H9 (cell line): ENCODE measurements around the gene UNK. TPM values are rescaled to one million over a fixed set of nuclear protein-coding genes. Genes with fewer than 3 reads are reported as not detected.

ENCODE experiments used
- DNase-seq: peaks from one replicate; pipeline ENCODE4 v3.0.0-alpha.2; 2017
- H2AFZ ChIP-seq: one replicate; pipeline ENCODE4 v1.6.1; 2013; ENCODE audit warnings: mild to moderate bottlenecking, low read length, control low read depth, moderate library complexity
- H2AK5ac ChIP-seq: 2 replicates; pipeline ENCODE4 v1.6.1; 2013; ENCODE audit warnings: low read length, control low read depth, mixed read lengths; ENCODE audit not compliant: insufficient read length
- H2BK120ac ChIP-seq: one replicate; pipeline ENCODE4 v1.6.1; 2013; ENCODE audit warnings: low read depth, mild to moderate bottlenecking, low read length, control low read depth, inconsistent platforms; ENCODE audit not compliant: poor library complexity, severe bottlenecking
- H2BK12ac ChIP-seq: 2 replicates; pipeline ENCODE4 v1.6.1; 2013; ENCODE audit warnings: low read length, control low read depth, mixed read lengths, low read depth; ENCODE audit not compliant: insufficient read length
- H2BK15ac ChIP-seq: 2 replicates; pipeline ENCODE4 v1.6.1; 2013; ENCODE audit warnings: low read depth, low read length, control low read depth
- H2BK20ac ChIP-seq: one replicate; pipeline ENCODE4 v1.6.1; 2013; ENCODE audit warnings: low read depth, mild to moderate bottlenecking, low read length, control low read depth, inconsistent platforms; ENCODE audit not compliant: poor library complexity, severe bottlenecking
- H2BK5ac ChIP-seq: 2 replicates; pipeline ENCODE4 v1.6.1; 2013; ENCODE audit warnings: low read length, control low read depth, mixed read lengths; ENCODE audit not compliant: insufficient read length
- H3K14ac ChIP-seq: 2 replicates; pipeline ENCODE4 v1.6.1; 2013; ENCODE audit warnings: low read length, control low read depth; ENCODE audit not compliant: insufficient read depth
- H3K18ac ChIP-seq: 2 replicates; pipeline ENCODE4 v1.6.1; 2013; ENCODE audit warnings: low read depth, mild to moderate bottlenecking, mixed read lengths, low read length, control low read depth; ENCODE audit not compliant: insufficient read length
- H3K23ac ChIP-seq: 2 replicates; pipeline ENCODE4 v1.6.1; 2013; ENCODE audit warnings: low read length, control low read depth, mixed read lengths, low read depth; ENCODE audit not compliant: insufficient read length
- H3K23me2 ChIP-seq: 2 replicates; pipeline ENCODE4 v1.6.1; 2013; ENCODE audit warnings: low read depth, mild to moderate bottlenecking, mixed read lengths, low read length, control low read depth; ENCODE audit not compliant: insufficient read length, poor library complexity, severe bottlenecking
- H3K27ac ChIP-seq: 2 replicates; pipeline ENCODE4 v1.5.1; 2013; ENCODE audit warnings: low read length, control low read depth, mixed read lengths, low read depth; ENCODE audit not compliant: insufficient read length
- H3K27me3 ChIP-seq: 2 replicates; pipeline ENCODE4 v1.6.1; 2013; ENCODE audit warnings: low read length, control low read depth, inconsistent platforms; ENCODE audit not compliant: insufficient read depth
- H3K4ac ChIP-seq: 2 replicates; pipeline ENCODE4 v1.6.1; 2013; ENCODE audit warnings: low read depth, mild to moderate bottlenecking, control low read depth, inconsistent platforms, low read length, moderate library complexity
- H3K4me1 ChIP-seq: 2 replicates; pipeline ENCODE4 v1.6.1; 2013; ENCODE audit warnings: low read length, control low read depth, inconsistent platforms; ENCODE audit not compliant: insufficient read depth
- H3K4me2 ChIP-seq: 2 replicates; pipeline ENCODE4 v1.6.1; 2013; ENCODE audit warnings: low read length, control low read depth, mixed read lengths; ENCODE audit not compliant: insufficient read length, insufficient read depth
- H3K56ac ChIP-seq: 2 replicates; pipeline ENCODE4 v1.6.1; 2013; ENCODE audit warnings: low read depth, mild to moderate bottlenecking, mixed read lengths, low read length, control low read depth; ENCODE audit not compliant: insufficient read length
- H3K79me1 ChIP-seq: 2 replicates; pipeline ENCODE4 v1.6.1; 2013; ENCODE audit warnings: low read depth, mild to moderate bottlenecking, moderate library complexity, low read length, control low read depth, inconsistent platforms; ENCODE audit not compliant: insufficient read depth, poor library complexity, severe bottlenecking
- H3K79me2 ChIP-seq: 2 replicates; pipeline ENCODE4 v1.6.1; 2013; ENCODE audit warnings: low read length, control low read depth, inconsistent platforms; ENCODE audit not compliant: insufficient read depth
- H3K9ac ChIP-seq: 2 replicates; pipeline ENCODE4 v1.6.1; 2013; ENCODE audit warnings: low read length, control low read depth, mixed read lengths; ENCODE audit not compliant: insufficient read length; ENCODE audit errors: extremely low read depth
- H3K9me3 ChIP-seq: one replicate; pipeline ENCODE4 v1.6.1; 2013; ENCODE audit warnings: low read depth, low read length, inconsistent platforms; ENCODE audit not compliant: control insufficient read depth
- H3T11ph ChIP-seq: one replicate; pipeline ENCODE4 v1.6.1; 2013; ENCODE audit warnings: mild to moderate bottlenecking, low read length, control low read depth, inconsistent platforms
- H4K20me1 ChIP-seq: one replicate; pipeline ENCODE4 v1.6.1; 2013; ENCODE audit not compliant: control insufficient read depth, insufficient read length, insufficient read depth
- H4K5ac ChIP-seq: 2 replicates; pipeline ENCODE4 v1.6.1; 2013; ENCODE audit warnings: low read depth, mild to moderate bottlenecking, mixed read lengths, low read length, control low read depth; ENCODE audit not compliant: insufficient read length
- H4K8ac ChIP-seq: replicated peaks from 2 replicates; pipeline ENCODE4 v1.6.1; 2013; ENCODE audit warnings: low read length, control low read depth, mixed read lengths, low read depth; ENCODE audit not compliant: insufficient read length
- H4K91ac ChIP-seq: 2 replicates; pipeline ENCODE4 v1.6.1; 2013; ENCODE audit warnings: low read depth, mild to moderate bottlenecking, moderate library complexity, mixed read lengths, low read length, control low read depth; ENCODE audit not compliant: insufficient read length
- H3K27ac Mint-ChIP-seq, 3 experiments: 2 replicates in 2 of 3; 3 replicates in 1 of 3; pipeline ENCODE4 v1.8.0; 2020 to 2021; ENCODE audit warnings: mixed read lengths in 3 of 3, mild to moderate bottlenecking in 1 of 3, moderate library complexity in 1 of 3
- H3K27me3 Mint-ChIP-seq: 2 replicates; pipeline ENCODE4 v1.8.0; 2021; ENCODE audit warnings: low read depth, mild to moderate bottlenecking, moderate library complexity, mixed read lengths
- H3K36me3 Mint-ChIP-seq, 3 experiments: 2 replicates in 2 of 3; 3 replicates in 1 of 3; pipeline ENCODE4 v1.8.0; 2020 to 2021; ENCODE audit warnings: low read depth in 3 of 3, mixed read lengths in 3 of 3; ENCODE audit not compliant: insufficient read depth in 1 of 3
- H3K4me1 Mint-ChIP-seq, 2 experiments: 2 replicates each; pipeline ENCODE4 v1.8.0; 2020; ENCODE audit warnings: mixed read lengths in 2 of 2
- H3K4me3 Mint-ChIP-seq, 2 experiments: 2 replicates in 1 of 2; 3 replicates in 1 of 2; pipeline ENCODE4 v1.8.0; 2020 to 2021; ENCODE audit warnings: mild to moderate bottlenecking in 2 of 2, mixed read lengths in 2 of 2, moderate library complexity in 1 of 2
- H3K9me3 Mint-ChIP-seq, 2 experiments: 2 replicates in 1 of 2; 3 replicates in 1 of 2; pipeline ENCODE4 v1.8.0; 2020; ENCODE audit warnings: mild to moderate bottlenecking in 2 of 2, mixed read lengths in 2 of 2, moderate library complexity in 1 of 2
- CTCF ChIP-seq: fragments of 200-600 bp; sonication (generic); conservative IDR thresholded peaks from 3 replicates; pipeline ENCODE4 v1.8.0; 2021; ENCODE audit warnings: antibody characterized with exemption, mild to moderate bottlenecking
- WGBS: extraction: QIAGEN DNeasy Blood & Tissue Kit; methylation state at CpG from one replicate; pipeline ENCODE4 v1.1.7; 2013; ENCODE audit warnings: missing lambda C conversion rate, low lambda C conversion rate, mixed read lengths; ENCODE audit not compliant: insufficient read length; ENCODE audit errors: extremely low coverage; 5-methylcytosine and 5-hydroxymethylcytosine counted together
- total RNA-seq: library from RNA; stranded (reverse); gene quantifications from 2 replicates; pipeline ENCODE4 v1.2.1, GENCODE V29; 2021

Gene UNK
- total RNA-seq, 1 experiment from 2014 or later = 36.4 TPM

DNA sequence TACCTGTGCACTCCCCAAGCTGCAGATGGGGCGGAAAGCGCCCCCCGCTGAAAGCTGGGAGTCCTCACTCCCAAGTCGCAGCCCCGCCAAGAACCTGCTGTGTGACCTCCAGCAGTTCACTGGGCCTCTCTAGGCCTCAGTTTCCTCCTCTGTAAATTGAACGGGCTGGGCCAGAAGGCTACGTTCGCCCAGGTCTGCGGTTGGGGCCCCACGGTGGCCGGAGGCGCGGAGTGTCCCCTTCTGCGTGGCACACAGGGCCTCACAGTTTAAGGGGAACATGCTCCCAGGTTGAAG is 20.2 kb upstream of the UNK start:
- peaks cover 8 to 12% of the 10 kb centered on the region in 2 experiments for H3K4me1 Mint-ChIP-seq
- WGBS = no CpG with 5 or more reads among the region's 14 CpGs
- no peak overlapping the region for H3K27ac ChIP-seq
- no peak overlapping the region for H3K23ac ChIP-seq
- no peak overlapping the region for H3T11ph ChIP-seq
- no peak overlapping the region for H2AFZ ChIP-seq
- H3K4me2 ChIP-seq = peak overlapping the region; percentile 48
- no peak overlapping the region for H3K9ac ChIP-seq
- no peak overlapping the region for H3K56ac ChIP-seq
- H4K20me1 ChIP-seq = no peaks in the 10 kb centered on the region
- H3K4ac ChIP-seq = no peak overlapping the region
- no peak overlapping the region for H2BK5ac ChIP-seq
- H3K18ac ChIP-seq = no peak overlapping the region
- DNase-seq = no peak
- H4K8ac ChIP-seq = no peak overlapping the region
- H3K4me1 ChIP-seq = no peaks in the 10 kb centered on the region
- H3K9me3 Mint-ChIP-seq = no peaks in the 10 kb centered on the region
- no peak overlapping the region for H3K27ac Mint-ChIP-seq
- no peaks in the 10 kb centered on the region for H3K27me3 ChIP-seq
- H2BK12ac ChIP-seq = no peak overlapping the region
- peaks cover 2% of the 10 kb centered on the region; the same call in 1 of the 2 replicates for H3K27me3 Mint-ChIP-seq
- no peak overlapping the region for H2AK5ac ChIP-seq
- no peak overlapping the region for H4K91ac ChIP-seq
- no peak overlapping the region for H2BK20ac ChIP-seq
- H3K79me1 ChIP-seq = no peaks in the 10 kb centered on the region
- no peak overlapping the region for H2BK15ac ChIP-seq
- peaks cover 11% of the 10 kb centered on the region for H3K23me2 ChIP-seq
- H3K9me3 ChIP-seq = no peaks in the 10 kb centered on the region
- no peak overlapping the region for H3K14ac ChIP-seq
- no peak overlapping the region for H2BK120ac ChIP-seq
- H3K36me3 Mint-ChIP-seq = peaks cover 0 to 6% (median 0%) of the 10 kb centered on the region in 3 experiments; a peak in 3 of 7 replicates
- H3K79me2 ChIP-seq = no peaks in the 10 kb centered on the region
- H4K5ac ChIP-seq = no peak overlapping the region
- TF ChIP-seq CTCF = no peak; the same call in 2 of the 3 replicates
- H3K4me3 Mint-ChIP-seq = peak overlapping the region; percentile 64 to 80
